ENCODE results near the gene BDNF.

GRCh38 chr11:27698872-27699241, 1.4 kb downstream of the BDNF start:
- TF ChIP-seq EZH2phosphoT487 (IDR thresholded peaks at IDR 0.05; ENCODE audit: borderline replicate concordance) (no peak), CTCF (conservative IDR thresholded peaks at IDR 0.05; ENCODE audit: low read length) (peak; percentile 81)
